GM12892 (cell line): Measurements from ENCODE around the gene LRSAM1.

ENCODE experiments used
- DNase-seq: peaks from one replicate; pipeline ENCODE4 v3.0.0; 2011; ENCODE audit not compliant: insufficient read length
- FAIRE-seq: peaks from 2 replicates; lab custom pipeline; 2011; peaks lifted over from hg19 to GRCh38; lab: Jason Lieb, UNC
- POLR2A ChIP-seq: IDR thresholded peaks from 2 replicates; pipeline ENCODE4 v1.6.1; 2011; ENCODE audit warnings: low read depth, low read length, control low read depth
- POLR2AphosphoS5 ChIP-seq: IDR thresholded peaks from 2 replicates; pipeline ENCODE4 v1.6.1; 2011; ENCODE audit warnings: low read depth, low read length, control low read depth
- TAF1 ChIP-seq: IDR thresholded peaks from 2 replicates; pipeline ENCODE4 v1.6.1; 2011; ENCODE audit warnings: low read depth, mild to moderate bottlenecking, control low read depth, low read length, borderline replicate concordance

The LRSAM1 gene

DNA sequence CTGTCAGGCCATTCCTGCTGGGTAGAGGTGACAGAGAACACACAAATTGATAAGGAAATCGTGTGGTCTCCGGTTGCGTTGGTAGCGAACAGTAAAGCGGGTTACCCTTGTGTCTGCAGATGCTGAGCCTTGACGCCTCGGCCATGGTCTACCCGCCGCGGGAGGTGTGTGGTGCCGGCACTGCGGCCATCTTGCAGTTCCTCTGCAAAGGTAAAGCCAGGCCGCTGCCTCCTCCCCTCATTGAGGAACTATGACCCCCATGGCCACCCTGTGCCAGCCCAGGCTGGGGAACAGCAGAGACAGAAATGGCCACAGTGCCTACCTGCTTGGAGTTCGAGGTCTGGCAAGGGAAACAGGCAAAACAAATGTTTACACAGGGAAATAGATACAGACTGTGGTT, 16.3 kb downstream of the LRSAM1 start:
- no peak for DNase-seq
- FAIRE-seq = no peak
- TF ChIP-seq POLR2AphosphoS5 (no peak), POLR2A (no peak), TAF1 (no peak)

DNA sequence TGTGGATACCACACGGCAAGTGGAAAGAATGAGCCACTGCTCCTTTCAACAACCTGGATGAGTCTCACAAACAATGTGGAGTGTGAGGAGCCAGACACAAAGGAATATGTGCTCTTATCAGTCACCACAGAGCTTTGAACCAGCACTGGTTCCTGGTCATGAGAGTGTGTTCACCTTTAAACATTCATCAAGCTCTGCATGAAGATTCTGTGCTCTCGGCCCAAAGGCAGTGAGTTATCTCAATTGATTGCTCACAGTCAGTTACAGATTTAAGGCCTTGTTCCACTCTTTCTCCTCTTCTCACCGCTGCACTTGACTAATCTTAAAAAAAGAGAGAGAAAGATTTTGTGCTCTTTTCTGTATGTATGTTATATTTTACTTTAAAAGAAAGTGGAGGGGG, 19.4 kb downstream of the LRSAM1 start:
- FAIRE-seq (no peak), DNase-seq (no peak)
- TF ChIP-seq POLR2A = no peak
- no peak for TF ChIP-seq POLR2AphosphoS5
- TF ChIP-seq TAF1 = no peak

DNA sequence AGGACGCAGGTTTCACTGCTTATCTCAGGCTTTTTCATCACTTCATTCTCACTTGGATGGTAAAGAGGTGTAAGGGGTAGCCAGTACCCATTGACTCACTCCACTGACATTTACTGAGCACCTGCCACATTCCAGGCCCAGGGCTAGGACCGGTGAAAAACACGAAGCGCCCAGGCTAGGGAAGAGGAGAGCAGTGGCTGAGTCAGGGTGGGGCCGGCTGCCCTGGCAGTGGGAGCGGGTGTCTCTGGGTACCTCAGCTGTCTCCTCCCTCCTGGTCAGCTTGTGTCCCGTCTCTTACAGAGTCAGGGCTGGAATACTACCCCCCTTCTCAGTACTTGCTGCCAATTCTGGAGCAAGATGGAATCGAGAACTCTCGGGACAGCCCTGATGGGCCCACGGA, 22.2 kb downstream of the LRSAM1 start:
- DNase-seq = no peak
- no peak for FAIRE-seq
- TF ChIP-seq POLR2AphosphoS5 (no peak), POLR2A (no peak), TAF1 (no peak)

DNA sequence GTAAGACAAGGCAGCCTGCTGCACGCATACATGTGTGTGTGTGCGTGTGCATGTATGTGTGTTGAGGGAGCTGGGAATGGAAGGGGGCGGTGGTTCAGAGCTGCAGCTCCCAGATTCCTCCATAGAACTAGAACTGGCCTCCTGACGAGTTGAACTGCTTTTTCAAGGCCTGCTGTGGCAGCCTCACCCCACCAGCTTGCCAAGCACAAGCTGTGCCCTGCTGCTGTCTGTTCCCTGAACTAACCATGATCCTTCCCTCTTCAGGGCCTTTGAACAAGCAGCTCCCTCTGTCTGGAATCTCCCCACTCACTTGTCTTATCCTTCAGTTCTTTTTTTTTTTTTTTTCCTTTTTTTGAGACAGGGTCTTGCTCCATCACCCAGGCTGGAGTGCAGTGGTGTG, 22.6 kb downstream of the LRSAM1 start:
- TF ChIP-seq POLR2AphosphoS5 = no peak
- no peak for TF ChIP-seq TAF1
- no peak for TF ChIP-seq POLR2A
- no peak for FAIRE-seq
- no peak for DNase-seq

DNA sequence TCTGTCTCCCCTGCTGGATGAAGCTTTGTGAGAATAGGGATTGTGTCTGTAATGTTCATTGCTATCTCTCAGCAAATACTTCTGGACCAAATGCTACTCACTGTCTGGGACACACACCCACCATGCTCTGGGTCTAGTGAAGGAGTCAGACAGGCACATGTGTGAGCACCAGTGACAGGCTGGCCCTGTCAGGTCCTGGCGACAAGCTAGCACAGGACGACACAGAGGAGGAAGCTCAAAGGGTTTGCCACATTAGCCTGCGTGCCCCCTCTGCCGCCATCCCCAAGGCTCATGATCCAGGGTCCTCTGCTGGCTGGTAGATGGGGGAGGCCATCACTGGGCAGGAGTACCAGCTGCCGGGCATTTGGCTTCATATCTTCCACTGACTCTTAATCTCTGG, 23.3 kb downstream of the LRSAM1 start:
- TF ChIP-seq TAF1 (no peak), POLR2AphosphoS5 (no peak), POLR2A (no peak)
- DNase-seq = no peak
- no peak for FAIRE-seq

DNA sequence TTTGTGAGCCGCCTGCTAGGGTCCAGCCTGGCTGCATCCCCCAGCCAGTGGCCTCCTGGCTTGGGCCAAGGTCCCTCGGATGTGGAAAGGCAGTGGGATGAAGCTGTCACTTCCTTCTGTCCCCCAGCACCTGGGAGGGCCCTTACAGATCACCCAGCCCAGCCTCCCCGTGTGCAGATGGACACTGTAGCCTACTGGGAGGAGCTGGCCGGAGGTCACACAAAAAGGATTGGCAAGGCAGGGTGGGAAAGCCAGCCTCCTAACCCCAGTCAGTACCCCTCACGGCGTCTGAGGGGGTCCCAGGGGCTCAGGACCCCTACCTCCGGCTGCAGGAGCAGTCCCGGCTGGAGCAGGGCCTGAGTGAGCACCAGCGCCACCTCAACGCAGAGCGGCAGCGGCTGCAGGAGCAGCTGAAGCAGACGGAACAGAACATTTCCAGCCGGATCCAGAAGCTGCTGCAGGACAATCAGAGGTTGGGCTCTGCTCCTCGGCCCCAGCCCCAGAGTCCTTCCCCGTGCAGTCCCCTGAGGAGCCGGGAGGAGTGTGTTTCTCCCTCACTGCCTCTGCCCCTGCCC, 28.3 kb downstream of the LRSAM1 start:
- FAIRE-seq (no peak), DNase-seq (no peak)
- TF ChIP-seq TAF1 (no peak), POLR2AphosphoS5 (no peak), POLR2A (no peak)

DNA sequence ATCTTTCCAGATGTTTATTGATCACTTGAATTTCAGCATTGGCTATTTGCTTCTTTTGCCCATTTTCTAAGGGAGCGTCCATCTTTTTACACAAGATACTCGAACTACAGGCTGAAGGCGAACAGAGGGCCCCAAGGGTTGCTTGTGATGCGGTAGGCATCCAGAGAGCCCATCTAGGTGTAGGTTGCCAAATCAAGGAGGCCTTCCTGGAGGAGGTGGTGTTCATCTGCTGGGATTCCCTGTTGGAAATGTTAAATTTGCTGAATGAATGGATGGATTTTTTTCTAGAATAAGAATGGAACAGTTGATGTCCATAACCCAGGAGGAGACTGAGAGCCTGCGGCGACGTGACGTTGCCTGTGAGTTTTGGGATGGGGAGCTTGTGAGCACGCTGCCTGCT, 31.4 kb downstream of the LRSAM1 start:
- no peak for DNase-seq
- no peak for FAIRE-seq
- no peak for TF ChIP-seq POLR2AphosphoS5
- no peak for TF ChIP-seq POLR2A
- no peak for TF ChIP-seq TAF1

DNA sequence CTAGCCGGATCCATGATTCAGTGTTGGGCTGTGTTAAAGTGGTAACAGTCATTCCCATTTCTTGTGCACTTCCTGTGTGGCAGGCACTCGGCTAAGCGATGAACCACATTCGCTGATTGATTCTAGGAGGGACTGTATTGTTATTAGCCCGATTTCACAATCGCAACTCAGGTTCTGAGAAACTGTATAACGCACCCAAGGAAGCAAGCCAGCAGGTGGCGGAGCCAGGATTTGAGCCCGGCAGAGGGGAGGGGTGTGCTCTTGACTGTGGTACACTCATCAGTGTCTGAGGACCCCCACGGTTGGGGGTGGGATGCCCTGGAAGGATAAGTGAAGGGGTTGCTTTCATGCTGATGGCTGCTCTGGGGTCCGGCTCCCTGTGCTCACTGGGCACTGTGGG, 34.7 kb downstream of the LRSAM1 start:
- no peak for FAIRE-seq
- no peak for TF ChIP-seq POLR2AphosphoS5
- no peak for TF ChIP-seq POLR2A
- no peak for TF ChIP-seq TAF1
- DNase-seq = no peak

DNA sequence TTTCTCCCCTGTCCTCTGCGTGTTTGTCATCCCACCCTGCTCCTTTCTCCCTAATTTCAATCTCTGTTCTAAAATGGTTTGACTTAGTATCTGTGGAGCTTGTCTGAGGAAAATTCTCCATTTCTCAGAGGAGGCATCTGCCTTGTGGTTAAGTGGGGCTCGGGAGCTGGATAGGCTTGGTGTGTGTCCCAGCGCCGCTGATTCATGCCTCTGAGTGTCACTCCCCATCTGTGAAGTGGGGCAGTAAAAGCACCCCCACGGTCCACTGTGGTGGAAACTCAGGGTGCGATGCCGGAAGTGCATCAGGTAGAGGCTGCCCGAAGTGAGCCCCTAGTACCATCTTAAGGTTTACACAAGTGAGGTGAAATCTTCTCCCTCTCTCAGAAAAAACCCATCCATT, 37.6 kb downstream of the LRSAM1 start:
- no peak for FAIRE-seq
- DNase-seq = no peak
- TF ChIP-seq TAF1 (no peak), POLR2AphosphoS5 (no peak), POLR2A (no peak)

DNA sequence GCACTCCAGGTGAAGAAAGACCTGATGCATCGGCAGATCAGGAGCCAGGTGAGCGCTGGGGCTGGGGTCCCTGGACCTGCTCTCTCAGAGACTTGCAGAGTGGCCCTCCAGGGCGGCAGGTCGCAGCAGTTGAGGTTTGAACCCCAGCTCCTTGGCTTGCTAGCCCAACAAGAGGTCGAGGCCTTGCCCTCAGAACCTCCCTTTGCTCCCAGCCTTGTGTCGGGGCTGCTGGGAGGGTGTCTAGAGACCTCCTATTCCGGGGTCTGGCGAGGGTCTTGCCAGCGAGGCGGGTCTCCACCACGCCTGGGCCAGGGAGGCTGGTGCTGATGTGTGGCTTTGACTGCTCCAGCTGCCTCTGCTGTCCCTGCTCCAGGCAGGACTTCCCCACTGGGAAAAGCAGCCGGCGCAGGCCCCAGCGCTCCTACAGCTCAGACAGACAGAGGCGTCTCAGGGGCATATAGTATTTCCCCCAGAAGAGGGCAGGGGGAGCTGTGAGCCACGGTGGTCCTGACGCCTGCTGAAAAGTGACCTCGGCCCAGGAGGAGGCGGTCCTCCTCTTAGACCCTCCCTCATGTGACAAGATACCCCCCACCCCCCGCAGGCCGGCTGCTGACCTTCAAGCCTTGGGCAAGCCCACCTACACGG, 38.3 kb downstream of the LRSAM1 start:
- TF ChIP-seq POLR2A (no peak), TAF1 (no peak), POLR2AphosphoS5 (no peak)
- FAIRE-seq (no peak), DNase-seq (no peak)

DNA sequence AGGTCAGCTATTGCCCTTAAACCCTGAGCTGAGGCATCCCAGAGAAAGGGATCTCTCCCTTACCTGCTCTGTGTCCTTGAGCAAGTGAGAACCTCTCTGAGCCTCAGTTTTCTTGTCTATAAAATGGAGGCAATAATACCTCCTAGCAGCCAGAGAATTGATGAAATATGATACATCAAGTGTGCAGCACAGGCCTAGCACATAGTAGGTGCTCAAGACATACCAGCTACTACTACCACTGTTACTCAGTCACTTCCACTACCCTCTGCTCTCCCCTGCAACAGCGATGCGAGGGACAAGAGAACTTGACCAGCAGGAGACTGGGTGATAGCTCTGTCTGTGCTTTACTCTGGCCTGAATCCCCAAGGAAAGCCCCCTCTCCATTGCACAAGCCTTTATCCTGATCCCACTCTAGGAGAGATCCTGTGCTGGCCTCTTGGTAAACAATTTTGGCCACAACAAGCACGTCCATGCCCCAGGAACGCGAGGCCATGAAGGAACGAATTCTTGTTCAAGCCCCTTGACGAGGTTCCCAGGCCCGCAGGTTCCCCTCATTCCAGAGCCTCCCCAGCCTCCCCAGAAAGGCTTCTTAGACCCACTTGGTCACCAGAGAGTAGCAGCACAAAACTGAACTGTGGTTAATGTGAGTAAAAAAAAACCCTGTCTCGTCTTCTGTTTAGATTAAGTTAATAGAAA, 39.4 kb downstream of the LRSAM1 start:
- DNase-seq = no peak
- no peak for TF ChIP-seq POLR2AphosphoS5
- TF ChIP-seq TAF1 = no peak
- no peak for TF ChIP-seq POLR2A
- FAIRE-seq = no peak

DNA sequence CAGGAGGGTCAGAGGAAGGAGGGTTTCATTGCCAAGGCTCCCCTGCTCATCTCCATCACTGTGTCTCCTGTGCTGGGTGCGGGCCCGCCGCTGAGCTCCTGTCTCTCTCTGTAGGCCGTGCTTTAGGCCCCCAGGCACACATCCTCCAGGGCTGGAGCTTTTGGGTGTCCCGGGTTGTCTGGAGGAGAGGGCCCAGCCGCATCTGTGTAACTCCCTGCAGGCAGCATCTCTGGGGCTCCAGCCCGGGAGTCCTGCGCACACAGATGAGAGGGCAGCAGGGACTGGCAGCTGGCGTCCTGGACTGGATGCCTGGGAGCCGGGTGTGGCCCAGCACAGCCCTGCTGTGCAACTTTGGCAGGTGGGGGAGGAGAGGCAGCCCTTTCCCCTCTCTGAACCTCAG, 40.2 kb downstream of the LRSAM1 start:
- FAIRE-seq = no peak
- DNase-seq = no peak
- TF ChIP-seq POLR2A (no peak), POLR2AphosphoS5 (no peak), TAF1 (no peak)
